Mesothelial cell of epicardium (in vitro differentiated cells): ENCODE data around the gene GPR63. TPM values are rescaled to one million over a fixed set of nuclear protein-coding genes. Genes with fewer than 3 reads are reported as not detected.

ENCODE experiments used
- DNase-seq, 2 experiments: peaks; one replicate each; pipeline ENCODE4 v3.0.0; 2021; ENCODE audit warnings: low spot score in 2 of 2; ENCODE audit not compliant: unreplicated experiment in 2 of 2
- H3K27ac Mint-ChIP-seq: 2 replicates; pipeline ENCODE4 v1.8.0; 2021; ENCODE audit warnings: mixed read lengths
- H3K27me3 Mint-ChIP-seq: 2 replicates; pipeline ENCODE4 v1.8.0; 2021; ENCODE audit warnings: low read depth, mixed read lengths
- H3K36me3 Mint-ChIP-seq: 2 replicates; pipeline ENCODE4 v1.8.0; 2021; ENCODE audit warnings: mixed read lengths
- H3K4me1 Mint-ChIP-seq: 2 replicates; pipeline ENCODE4 v1.8.0; 2021; ENCODE audit warnings: mixed read lengths
- H3K4me3 Mint-ChIP-seq: 2 replicates; pipeline ENCODE4 v1.8.0; 2021; ENCODE audit warnings: mild to moderate bottlenecking, moderate library complexity, mixed read lengths
- H3K9me3 Mint-ChIP-seq: 2 replicates; pipeline ENCODE4 v1.8.0; 2021; ENCODE audit warnings: mixed read lengths
- CTCF ChIP-seq: fragments of 200-600 bp; sonication (generic); IDR thresholded peaks from one replicate; pipeline ENCODE4 v1.5.0; 2021; ENCODE audit warnings: antibody characterized with exemption; ENCODE audit not compliant: unreplicated experiment
- total RNA-seq: library from RNA; stranded (reverse); gene quantifications from 3 replicates; pipeline ENCODE4 v1.2.1, GENCODE V29; 2021

GPR63 gene
- total RNA-seq, 1 donor from 2014 or later: 17.9 TPM

GRCh38 chr6:96853083-96853482, 15.8 kb upstream of the GPR63 start:
- no peak for DNase-seq
- H3K27ac Mint-ChIP-seq: no peak overlapping the region
- H3K27me3 Mint-ChIP-seq: no peaks in the 10 kb centered on the region
- no peak overlapping the region for H3K4me3 Mint-ChIP-seq
- peaks cover 8% of the 10 kb centered on the region for H3K36me3 Mint-ChIP-seq
- TF ChIP-seq CTCF: no peak
- peaks cover 30% of the 10 kb centered on the region for H3K9me3 Mint-ChIP-seq
- H3K4me1 Mint-ChIP-seq: peaks cover 24% of the 10 kb centered on the region

- peaks cover 8% of the 10 kb centered on the region for H3K36me3 Mint-ChIP-seq
- no peak for DNase-seq
- H3K4me1 Mint-ChIP-seq: peaks cover 19% of the 10 kb centered on the region
- no peaks in the 10 kb centered on the region for H3K27me3 Mint-ChIP-seq
- peaks cover 35% of the 10 kb centered on the region for H3K9me3 Mint-ChIP-seq
- no peak overlapping the region for H3K4me3 Mint-ChIP-seq
- H3K27ac Mint-ChIP-seq: no peak overlapping the region
- no peak for TF ChIP-seq CTCF
Measured at GRCh38 chr6:96852605-96853004, 15.3 kb upstream of the GPR63 start.

GRCh38 chr6:96851858-96852257, 14.6 kb upstream of the GPR63 start:
- peaks cover 12% of the 10 kb centered on the region for H3K4me1 Mint-ChIP-seq
- H3K27me3 Mint-ChIP-seq: no peaks in the 10 kb centered on the region
- TF ChIP-seq CTCF: no peak
- no peak overlapping the region for H3K4me3 Mint-ChIP-seq
- no peak overlapping the region for H3K27ac Mint-ChIP-seq
- peaks cover 42% of the 10 kb centered on the region for H3K9me3 Mint-ChIP-seq
- DNase-seq: no peak
- H3K36me3 Mint-ChIP-seq: peaks cover 9% of the 10 kb centered on the region

GRCh38 chr6:96849615-96850014, 12.3 kb upstream of the GPR63 start:
- Mint-ChIP-seq H3K4me3 (no peak overlapping the region), H3K9me3 (peaks cover 65% of the 10 kb centered on the region), H3K27me3 (no peaks in the 10 kb centered on the region), H3K4me1 (peaks cover 3% of the 10 kb centered on the region), H3K36me3 (peaks cover 23% of the 10 kb centered on the region), H3K27ac (no peak overlapping the region)
- no peak for TF ChIP-seq CTCF
- DNase-seq: no peak

- no peak for DNase-seq
- no peak for TF ChIP-seq CTCF
- H3K36me3 Mint-ChIP-seq: peaks cover 14% of the 10 kb centered on the region
- H3K4me1 Mint-ChIP-seq: peaks cover 10% of the 10 kb centered on the region
- peaks cover 50% of the 10 kb centered on the region for H3K9me3 Mint-ChIP-seq
- H3K4me3 Mint-ChIP-seq: no peak overlapping the region
- no peak overlapping the region for H3K27ac Mint-ChIP-seq
- no peaks in the 10 kb centered on the region for H3K27me3 Mint-ChIP-seq
Measured at GRCh38 chr6:96844530-96844929, 7.3 kb upstream of the GPR63 start.

- Mint-ChIP-seq H3K9me3 (peaks cover 26% of the 10 kb centered on the region), H3K27me3 (no peaks in the 10 kb centered on the region), H3K4me3 (no peak overlapping the region), H3K4me1 (peaks cover 15% of the 10 kb centered on the region), H3K27ac (peak overlapping the region; percentile 35), H3K36me3 (peaks cover 9% of the 10 kb centered on the region)
- no peak for DNase-seq
- TF ChIP-seq CTCF: no peak
Measured at GRCh38 chr6:96841345-96841744, 4.1 kb upstream of the GPR63 start.
